Measurements from ENCODE around the gene CTNNA2. TPM values are rescaled to one million over a fixed set of nuclear protein-coding genes. Genes with fewer than 3 reads are reported as not detected.

CTNNA2 gene
- total and polyA plus RNA-seq, 2 of the 8 experiments (the other 6 are each of a cell fraction or from before 2014, with no cell fraction given) = 3.9 to 9.0 TPM

DNA sequence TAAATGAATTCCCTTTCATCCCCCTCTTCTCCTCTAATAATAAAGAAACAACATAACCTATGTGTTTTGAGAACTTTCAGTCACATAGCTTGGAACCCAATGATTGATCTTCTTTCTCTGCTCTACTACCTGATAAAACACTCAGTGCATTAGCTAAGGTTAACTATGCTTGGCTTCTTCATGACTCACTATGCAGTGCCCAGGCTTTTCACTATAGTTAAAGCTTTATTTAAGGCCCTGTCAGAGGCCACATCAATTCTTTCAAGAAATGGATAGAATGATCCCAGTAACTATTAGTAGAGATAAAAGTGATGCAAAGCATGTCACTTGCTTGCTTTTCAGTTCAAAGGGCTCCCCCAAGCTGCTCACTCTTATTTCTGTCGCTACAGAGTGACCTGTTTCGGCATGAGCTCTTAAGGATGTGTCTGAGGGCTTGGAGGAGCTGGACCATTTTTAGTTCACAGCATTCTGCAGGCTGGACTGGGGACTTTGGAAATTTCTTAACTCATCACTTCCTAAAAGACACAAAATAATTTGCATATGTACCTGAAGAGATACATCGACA, 407.7 kb downstream of the CTNNA2 start (continued):
- TF ChIP-seq NRF1 (IDR thresholded peaks at IDR 0.05; ENCODE audit: low read depth, low read length) = no peak
- TF ChIP-seq TEAD4 (IDR thresholded peaks at IDR 0.05; ENCODE audit: low read depth, low read length) = no peak
- TF ChIP-seq CEBPB (IDR thresholded peaks at IDR 0.05; ENCODE audit: low read depth, low read length) = no peak

All from H1 (cell line).